GM23338 (cell line): Measurements from ENCODE around the gene PLCL1. TPM values are rescaled to one million over a fixed set of nuclear protein-coding genes. Genes with fewer than 3 reads are reported as not detected.

Experiments
- ATAC-seq: fragments of 200-7000 bp; cut with Tn5 transposase; 3 replicates; pipeline ENCODE4 v1.9.1; 2020
- DNase-seq: peaks from one replicate; pipeline ENCODE4 v3.0.0-alpha.2; 2015; ENCODE audit warnings: low spot score
- H2AFZ ChIP-seq: fragments of 200-600 bp; sonication (generic); 2 replicates; pipeline ENCODE4 v1.8.0; 2016; ENCODE audit warnings: antibody characterized with exemption, mild to moderate bottlenecking, moderate library complexity
- H3F3A ChIP-seq: fragments of 200-600 bp; sonication (generic); replicated peaks from 2 replicates; pipeline ENCODE4 v1.8.0; 2017; ENCODE audit warnings: antibody characterized with exemption, mixed run types, low read depth
- H3K27ac ChIP-seq: fragments of 200-600 bp; sonication (generic); 2 replicates; pipeline ENCODE4 v1.6.1; 2016; ENCODE audit warnings: low read depth
- H3K27me3 ChIP-seq: fragments of 200-600 bp; sonication (generic); 2 replicates; pipeline ENCODE4 v1.8.0; 2016; ENCODE audit warnings: mild to moderate bottlenecking, mixed run types, moderate library complexity; ENCODE audit not compliant: insufficient read depth
- H3K36me3 ChIP-seq: fragments of 200-600 bp; sonication (generic); 2 replicates; pipeline ENCODE4 v1.8.0; 2016; ENCODE audit warnings: mild to moderate bottlenecking; ENCODE audit not compliant: insufficient read depth
- H3K4me1 ChIP-seq: fragments of 200-600 bp; sonication (generic); 2 replicates; pipeline ENCODE4 v1.8.0; 2016; ENCODE audit warnings: mild to moderate bottlenecking, moderate library complexity; ENCODE audit not compliant: insufficient read depth
- H3K4me2 ChIP-seq: fragments of 200-600 bp; sonication (generic); 2 replicates; pipeline ENCODE4 v1.7.1; 2017; ENCODE audit warnings: mixed run types
- H3K4me3 ChIP-seq: fragments of 200-600 bp; sonication (generic); 2 replicates; pipeline ENCODE4 v1.6.1; 2016; ENCODE audit warnings: mixed run types
- H3K79me2 ChIP-seq: fragments of 200-600 bp; sonication (generic); replicated peaks from 2 replicates; pipeline ENCODE4 v1.8.0; 2017; ENCODE audit warnings: mild to moderate bottlenecking; ENCODE audit not compliant: insufficient read depth
- H3K9me2 ChIP-seq: fragments of 200-600 bp; sonication (generic); 2 replicates; pipeline ENCODE4 v1.8.0; 2017; ENCODE audit not compliant: insufficient read depth
- H4K20me1 ChIP-seq: fragments of 200-600 bp; sonication (generic); replicated peaks from 2 replicates; pipeline ENCODE4 v1.8.0; 2017; ENCODE audit warnings: mild to moderate bottlenecking; ENCODE audit not compliant: insufficient read depth
- H3K27ac Mint-ChIP-seq: 2 replicates; pipeline ENCODE4 v1.8.0; 2020; ENCODE audit warnings: inconsistent platforms, mild to moderate bottlenecking, moderate library complexity, mixed read lengths
- H3K27me3 Mint-ChIP-seq: 3 replicates; pipeline ENCODE4 v1.8.0; 2022; ENCODE audit warnings: low read depth, mild to moderate bottlenecking, moderate library complexity, mixed read lengths, inconsistent platforms; ENCODE audit not compliant: insufficient read depth, poor library complexity
- H3K36me3 Mint-ChIP-seq: 3 replicates; pipeline ENCODE4 v1.8.0; 2021; ENCODE audit warnings: low read depth, mild to moderate bottlenecking, inconsistent platforms, moderate library complexity, mixed read lengths
- H3K4me1 Mint-ChIP-seq: 3 replicates; pipeline ENCODE4 v1.8.0; 2020; ENCODE audit warnings: mild to moderate bottlenecking, inconsistent platforms, mixed read lengths
- H3K4me3 Mint-ChIP-seq: 3 replicates; pipeline ENCODE4 v1.8.0; 2021; ENCODE audit warnings: moderate library complexity, mild to moderate bottlenecking, inconsistent platforms, mixed read lengths
- H3K9me3 Mint-ChIP-seq: 3 replicates; pipeline ENCODE4 v1.8.0; 2020; ENCODE audit warnings: moderate library complexity, mild to moderate bottlenecking, inconsistent platforms, mixed read lengths
- CTCF ChIP-seq, 2 experiments: fragments of 200-600 bp in 1 of 2; sonication (generic) in 1 of 2; conservative IDR thresholded peaks; 2 replicates each; pipeline versions ENCODE4 v1.5.1 to v1.6.1; 2016 to 2017; ENCODE audit warnings: antibody characterized with exemption in 2 of 2, low read depth in 2 of 2, mild to moderate bottlenecking in 2 of 2, moderate library complexity in 1 of 2
- EZH2phosphoT487 ChIP-seq: fragments of 200-600 bp; sonication (generic); IDR thresholded peaks from one replicate; pipeline ENCODE4 v1.8.1; 2018; ENCODE audit warnings: antibody characterized with exemption; ENCODE audit not compliant: unreplicated experiment
- JUNB ChIP-seq: IDR thresholded peaks from one replicate; pipeline ENCODE4 v1.6.1; 2016; ENCODE audit warnings: antibody characterized with exemption; ENCODE audit not compliant: unreplicated experiment
- POLR2AphosphoS5 ChIP-seq: IDR thresholded peaks from 2 replicates; pipeline ENCODE4 v1.6.1; 2016; ENCODE audit warnings: antibody characterized with exemption, low read depth
- REST ChIP-seq: IDR thresholded peaks from one replicate; pipeline ENCODE4 v1.6.1; 2018; ENCODE audit warnings: antibody characterized with exemption; ENCODE audit not compliant: unreplicated experiment
- STAT1 ChIP-seq: IDR thresholded peaks from one replicate; pipeline ENCODE4 v1.6.1; 2016; ENCODE audit warnings: antibody characterized with exemption; ENCODE audit not compliant: unreplicated experiment
- ZNF114 ChIP-seq: fragments of 250-450 bp; sonication (Bioruptor Pico); IDR thresholded peaks from 2 replicates; pipeline ENCODE4 v1.5.0; 2020; ENCODE audit warnings: mild to moderate bottlenecking, moderate library complexity
- ZNF331 ChIP-seq: fragments of 250-450 bp; sonication (Bioruptor Pico); IDR thresholded peaks from 2 replicates; pipeline ENCODE4 v1.5.0; 2020; ENCODE audit warnings: low read depth, mild to moderate bottlenecking, moderate library complexity
- ZNF462 ChIP-seq: fragments of 250-450 bp; sonication (Bioruptor Pico); IDR thresholded peaks from 2 replicates; pipeline ENCODE4 v1.5.0; 2020; ENCODE audit warnings: mild to moderate bottlenecking, moderate library complexity
- polyA plus RNA-seq: library from polyadenylated mRNA; unstranded; fragments of >200 nt; fragmentation: Nextera tagmentation; extraction: Ambion mirVana; gene quantifications from 2 replicates; pipeline ENCODE4 v1.2.1, GENCODE V29; 2016
- total RNA-seq: library from RNA; depleted of rRNA; stranded (reverse); fragments of >200 nt; shearing (Covaris generic); gene quantifications from 2 replicates; pipeline ENCODE4 v1.2.3, GENCODE V29; 2014
- TF ChIP-seq, protein P1 (sequence below): IDR thresholded peaks from 2 replicates; pipeline ENCODE4 v1.6.1; 2016; ENCODE audit warnings: antibody characterized with exemption

The PLCL1 gene
- total and polyA plus RNA-seq, 2 experiments from 2014 or later, result not detected

GRCh38 chr2:198186257-198186656 lies 381.9 kb downstream of the PLCL1 start:
- H3K79me2 ChIP-seq, result no peaks in the 10 kb centered on the region
- Mint-ChIP-seq H3K36me3 (no peaks in the 10 kb centered on the region), H3K4me3 (no peak overlapping the region), H3K4me1 (no peaks in the 10 kb centered on the region), H3K9me3 (no peaks in the 10 kb centered on the region), H3K27me3 (no peaks in the 10 kb centered on the region), H3K27ac (no peak overlapping the region)
- no peaks in the 10 kb centered on the region for H3K27me3 ChIP-seq
- no peaks in the 10 kb centered on the region for H3F3A ChIP-seq
- no peak overlapping the region for H2AFZ ChIP-seq
- no peaks in the 10 kb centered on the region for H4K20me1 ChIP-seq
- no peak overlapping the region for H3K4me2 ChIP-seq
- no peaks in the 10 kb centered on the region for H3K36me3 ChIP-seq
- no peak for DNase-seq
- no peaks in the 10 kb centered on the region for H3K4me1 ChIP-seq
- peaks cover 4% of the 10 kb centered on the region; the same call in 1 of the 2 replicates for H3K9me2 ChIP-seq
- TF ChIP-seq CTCF (conservative IDR thresholded peaks at IDR 0.05; ENCODE audit: low read depth in 2 of 2) (no peak), JUNB (no peak), ZNF462 (CRISPR knock-in tag) (no peak), ZNF331 (CRISPR knock-in tag) (no peak), REST (no peak), STAT1 (no peak), POLR2AphosphoS5 (no peak), ZNF114 (CRISPR knock-in tag) (no peak), EZH2phosphoT487 (no peak)
- TF ChIP-seq, protein P1, sequence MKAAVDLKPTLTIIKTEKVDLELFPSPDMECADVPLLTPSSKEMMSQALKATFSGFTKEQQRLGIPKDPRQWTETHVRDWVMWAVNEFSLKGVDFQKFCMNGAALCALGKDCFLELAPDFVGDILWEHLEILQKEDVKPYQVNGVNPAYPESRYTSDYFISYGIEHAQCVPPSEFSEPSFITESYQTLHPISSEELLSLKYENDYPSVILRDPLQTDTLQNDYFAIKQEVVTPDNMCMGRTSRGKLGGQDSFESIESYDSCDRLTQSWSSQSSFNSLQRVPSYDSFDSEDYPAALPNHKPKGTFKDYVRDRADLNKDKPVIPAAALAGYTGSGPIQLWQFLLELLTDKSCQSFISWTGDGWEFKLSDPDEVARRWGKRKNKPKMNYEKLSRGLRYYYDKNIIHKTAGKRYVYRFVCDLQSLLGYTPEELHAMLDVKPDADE, result no peak
- no peak for ATAC-seq
- no peak overlapping the region for H3K4me3 ChIP-seq
- no peak overlapping the region for H3K27ac ChIP-seq
